ENCODE data around the gene PCED1B. TPM values are rescaled to one million over a fixed set of nuclear protein-coding genes. Genes with fewer than 3 reads are reported as not detected.

PCED1B gene
- total and polyA plus RNA-seq, 2 donors (not counting 1 experiment from before 2014, with no cell fraction given): 26.2 to 45.8 TPM

DNA sequence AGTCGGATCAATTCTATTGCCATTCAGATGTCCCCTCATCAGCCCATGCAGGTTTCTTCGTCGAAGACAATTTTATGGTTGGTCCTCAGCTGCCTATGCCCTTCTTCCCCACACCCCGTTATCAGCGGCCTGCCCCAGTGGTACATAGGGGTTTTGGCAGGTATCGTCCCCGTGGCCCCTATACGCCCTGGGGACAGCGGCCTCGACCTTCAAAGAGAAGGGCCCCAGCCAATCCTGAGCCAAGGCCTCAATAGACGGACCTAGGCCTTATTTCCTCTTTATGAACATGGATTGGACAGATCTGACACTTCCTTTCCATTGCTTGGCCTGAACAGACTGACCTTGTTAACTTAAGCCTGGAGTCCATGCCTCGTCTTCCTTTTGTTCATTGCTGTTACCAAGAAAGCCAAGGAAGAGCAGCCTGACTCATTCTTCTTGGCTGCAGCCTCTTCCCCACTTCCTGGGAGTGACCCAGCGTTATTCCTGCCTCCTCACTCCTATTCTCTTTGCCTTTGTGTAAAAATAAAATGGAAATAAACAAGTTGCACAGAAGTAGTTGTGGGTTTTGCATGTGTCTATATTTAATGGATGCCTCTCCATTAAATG, 156.8 kb downstream of the PCED1B start:
- H3K9me3 Mint-ChIP-seq (ENCODE audit: insufficient read depth): no peaks in the 10 kb centered on the region
- Histone ChIP-seq H3K4me1 (ENCODE audit: control insufficient read depth in 2 of 2, insufficient read depth in 2 of 2, low read length in 2 of 2) (peaks cover 0 to 3% of the 10 kb centered on the region in 2 donors), H4K20me1 (ENCODE audit: control insufficient read depth, insufficient read depth, low read length, poor library complexity, severe bottlenecking) (peaks cover 11% of the 10 kb centered on the region), H3K4me2 (replicated peaks; ENCODE audit: low read depth, low read length, poor library complexity, severe bottlenecking) (no peak overlapping the region), H3K9me3 (ENCODE audit: control extremely low read depth in 1 of 3, control insufficient read depth in 2 of 3, insufficient read depth in 1 of 3, low read length in 2 of 3) (peaks cover 0 to 24% (median 0%) of the 10 kb centered on the region in 3 donors), H3K36me3 (replicated peaks in 1 of 2; ENCODE audit: control extremely low read depth in 1 of 2, control insufficient read depth in 1 of 2, extremely low read depth in 1 of 2, insufficient read depth in 2 of 2, low read length in 1 of 2) (peaks cover 4 to 36% of the 10 kb centered on the region in 2 experiments), H3K79me2 (ENCODE audit: control insufficient read depth, insufficient read depth, low read length) (peaks cover 45% of the 10 kb centered on the region), H3K27me3 (replicated peaks in 1 of 4; ENCODE audit: control extremely low read depth in 1 of 4, control insufficient read depth in 3 of 4, insufficient read depth in 4 of 4, low read length in 3 of 4) (no peaks in the 10 kb centered on the region), H2AFZ (ENCODE audit: insufficient read depth, low read depth, low read length, poor library complexity, severe bottlenecking) (no peak overlapping the region), H3K27ac (ENCODE audit: low read length in 2 of 2) (no peak overlapping the region), H3K4me3 (ENCODE audit: control extremely low read depth in 1 of 5, extremely low read depth in 1 of 5, insufficient read depth in 1 of 5, low read depth in 2 of 5, low read length in 4 of 5) (no peak overlapping the region), H3K9ac (ENCODE audit: low read length) (no peak overlapping the region)
- H3K27ac Mint-ChIP-seq: no peak overlapping the region
- ChIA-PET CTCF (no interaction called here), POLR2A (interaction anchor here (0.5 kb wide), 1 partner anchor 82 kb away, joined by 8 read pairs; no protein-coding TSS in a partner anchor)
- no peaks in the 10 kb centered on the region for H3K27me3 Mint-ChIP-seq
- no peak overlapping the region for H3K4me3 Mint-ChIP-seq
- TF ChIP-seq, protein P1, sequence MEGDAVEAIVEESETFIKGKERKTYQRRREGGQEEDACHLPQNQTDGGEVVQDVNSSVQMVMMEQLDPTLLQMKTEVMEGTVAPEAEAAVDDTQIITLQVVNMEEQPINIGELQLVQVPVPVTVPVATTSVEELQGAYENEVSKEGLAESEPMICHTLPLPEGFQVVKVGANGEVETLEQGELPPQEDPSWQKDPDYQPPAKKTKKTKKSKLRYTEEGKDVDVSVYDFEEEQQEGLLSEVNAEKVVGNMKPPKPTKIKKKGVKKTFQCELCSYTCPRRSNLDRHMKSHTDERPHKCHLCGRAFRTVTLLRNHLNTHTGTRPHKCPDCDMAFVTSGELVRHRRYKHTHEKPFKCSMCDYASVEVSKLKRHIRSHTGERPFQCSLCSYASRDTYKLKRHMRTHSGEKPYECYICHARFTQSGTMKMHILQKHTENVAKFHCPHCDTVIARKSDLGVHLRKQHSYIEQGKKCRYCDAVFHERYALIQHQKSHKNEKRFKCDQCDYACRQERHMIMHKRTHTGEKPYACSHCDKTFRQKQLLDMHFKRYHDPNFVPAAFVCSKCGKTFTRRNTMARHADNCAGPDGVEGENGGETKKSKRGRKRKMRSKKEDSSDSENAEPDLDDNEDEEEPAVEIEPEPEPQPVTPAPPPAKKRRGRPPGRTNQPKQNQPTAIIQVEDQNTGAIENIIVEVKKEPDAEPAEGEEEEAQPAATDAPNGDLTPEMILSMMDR (IDR thresholded peaks at IDR 0.05): no peak
- no peak for TF ChIP-seq EZH2 (IDR thresholded peaks at IDR 0.05; ENCODE audit: borderline replicate concordance, insufficient read depth, low read depth, low read length, poor library complexity, severe bottlenecking)
- H3K4me1 Mint-ChIP-seq: peaks cover 28% of the 10 kb centered on the region
- intact Hi-C loops (cut with micrococcal nuclease): no loop called here
- 98% methylated on average over 12 of the region's 13 CpGs for WGBS (ENCODE audit: insufficient coverage)
- DNase-seq (no peak), ATAC-seq (ENCODE audit: low read depth) (no peak)

DNA sequence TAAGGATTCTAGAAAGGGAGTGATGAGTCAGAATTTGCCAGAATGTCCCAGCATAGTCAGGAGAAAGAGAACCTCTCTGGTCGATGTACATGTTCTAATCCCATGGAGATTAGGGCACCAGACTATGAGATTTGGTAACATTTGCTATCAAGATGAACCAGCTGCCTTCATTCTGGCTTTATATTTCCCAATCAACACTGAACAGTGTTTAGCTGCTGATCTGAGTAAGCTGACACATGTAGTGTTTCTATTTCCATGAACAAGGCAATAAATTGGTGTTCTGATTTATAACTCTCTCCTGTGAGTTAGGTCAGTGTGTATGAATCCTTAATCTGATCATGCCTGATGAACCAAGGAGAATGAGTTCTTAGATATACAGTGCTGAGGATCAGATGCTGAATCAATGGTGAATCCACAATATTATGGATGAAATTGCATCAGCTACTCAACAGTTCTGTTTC, 158.4 kb downstream of the PCED1B start:
- Histone ChIP-seq H3K36me3 (replicated peaks in 1 of 2; ENCODE audit: control extremely low read depth in 1 of 2, control insufficient read depth in 1 of 2, extremely low read depth in 1 of 2, insufficient read depth in 2 of 2, low read length in 1 of 2) (peaks cover 5 to 35% of the 10 kb centered on the region in 2 experiments), H3K9me3 (ENCODE audit: control extremely low read depth in 1 of 3, control insufficient read depth in 2 of 3, insufficient read depth in 1 of 3, low read length in 2 of 3) (peaks cover 0 to 24% (median 0%) of the 10 kb centered on the region in 3 donors), H3K4me2 (replicated peaks; ENCODE audit: low read depth, low read length, poor library complexity, severe bottlenecking) (no peak overlapping the region), H3K4me3 (ENCODE audit: control extremely low read depth in 1 of 5, extremely low read depth in 1 of 5, insufficient read depth in 1 of 5, low read depth in 2 of 5, low read length in 4 of 5) (no peak overlapping the region), H3K9ac (ENCODE audit: low read length) (no peak overlapping the region), H2AFZ (ENCODE audit: insufficient read depth, low read depth, low read length, poor library complexity, severe bottlenecking) (no peak overlapping the region), H3K4me1 (ENCODE audit: control insufficient read depth in 2 of 2, insufficient read depth in 2 of 2, low read length in 2 of 2) (peaks cover 0 to 3% of the 10 kb centered on the region in 2 donors), H4K20me1 (ENCODE audit: control insufficient read depth, insufficient read depth, low read length, poor library complexity, severe bottlenecking) (peaks cover 11% of the 10 kb centered on the region), H3K27me3 (replicated peaks in 1 of 4; ENCODE audit: control extremely low read depth in 1 of 4, control insufficient read depth in 3 of 4, insufficient read depth in 4 of 4, low read length in 3 of 4) (no peaks in the 10 kb centered on the region), H3K27ac (ENCODE audit: low read length in 2 of 2) (peak overlapping the region in 1 of 2 donors; percentile 3), H3K79me2 (ENCODE audit: control insufficient read depth, insufficient read depth, low read length) (peaks cover 32% of the 10 kb centered on the region)
- TF ChIP-seq, protein P1 (IDR thresholded peaks at IDR 0.05): no peak
- no peak for TF ChIP-seq EZH2 (IDR thresholded peaks at IDR 0.05; ENCODE audit: borderline replicate concordance, insufficient read depth, low read depth, low read length, poor library complexity, severe bottlenecking)
- WGBS (ENCODE audit: insufficient coverage): no CpG with 5 or more reads among the region's 1 CpG
- no peak for ATAC-seq (ENCODE audit: low read depth)
- intact Hi-C loops (cut with micrococcal nuclease): no loop called here
- no peaks in the 10 kb centered on the region for H3K9me3 Mint-ChIP-seq (ENCODE audit: insufficient read depth)
- no peaks in the 10 kb centered on the region for H3K27me3 Mint-ChIP-seq
- ChIA-PET POLR2A (no interaction called here), CTCF (no interaction called here)
- no peak for DNase-seq
- H3K4me3 Mint-ChIP-seq: no peak overlapping the region
- H3K4me1 Mint-ChIP-seq: peaks cover 37% of the 10 kb centered on the region
- peak overlapping the region; percentile 54 for H3K27ac Mint-ChIP-seq
